NCI-H1436 (cell line): Measurements from ENCODE around the gene MAGI2.

ENCODE experiments used
- DNase-seq: peaks from one replicate; lab custom pipeline; 2025; lab: John Stamatoyannopoulos, UW

Gene MAGI2

GRCh38 chr7:78175330-78176100 lies 1278.0 kb downstream of the MAGI2 start:
- DNase-seq: no peak

- no peak for DNase-seq
Observed at GRCh38 chr7:78173666-78174065, 1279.8 kb downstream of the MAGI2 start.

- DNase-seq: no peak
Observed at GRCh38 chr7:78172933-78173591, 1280.4 kb downstream of the MAGI2 start.

- no peak for DNase-seq
Observed at GRCh38 chr7:78172267-78172757, 1281.2 kb downstream of the MAGI2 start.

- no peak for DNase-seq
Observed at GRCh38 chr7:78171398-78171797, 1282.1 kb downstream of the MAGI2 start.

GRCh38 chr7:78170815-78171214 lies 1282.7 kb downstream of the MAGI2 start:
- DNase-seq: no peak

- no peak for DNase-seq
Observed at GRCh38 chr7:78169992-78170391, 1283.5 kb downstream of the MAGI2 start.

GRCh38 chr7:78168865-78169264 lies 1284.6 kb downstream of the MAGI2 start:
- no peak for DNase-seq

GRCh38 chr7:78167860-78168259 lies 1285.6 kb downstream of the MAGI2 start:
- no peak for DNase-seq

GRCh38 chr7:78165854-78166253 lies 1287.6 kb downstream of the MAGI2 start:
- DNase-seq: no peak

GRCh38 chr7:78165454-78165853 lies 1288.0 kb downstream of the MAGI2 start:
- no peak for DNase-seq

- no peak for DNase-seq
Observed at GRCh38 chr7:78164459-78164858, 1289.0 kb downstream of the MAGI2 start.

- DNase-seq: no peak
Observed at GRCh38 chr7:78161781-78162180, 1291.7 kb downstream of the MAGI2 start.

GRCh38 chr7:78159545-78159944 lies 1293.9 kb downstream of the MAGI2 start:
- no peak for DNase-seq

GRCh38 chr7:78153285-78153684 lies 1300.2 kb downstream of the MAGI2 start:
- no peak for DNase-seq

- DNase-seq: no peak
Observed at GRCh38 chr7:78151229-78151628, 1302.2 kb downstream of the MAGI2 start.

GRCh38 chr7:78149787-78150186 lies 1303.7 kb downstream of the MAGI2 start:
- no peak for DNase-seq

GRCh38 chr7:78148166-78148894 lies 1305.1 kb downstream of the MAGI2 start:
- DNase-seq: no peak

- no peak for DNase-seq
Observed at GRCh38 chr7:78146546-78146945, 1306.9 kb downstream of the MAGI2 start.

GRCh38 chr7:78143661-78144060 lies 1309.8 kb downstream of the MAGI2 start:
- DNase-seq: no peak

- DNase-seq: no peak
Observed at GRCh38 chr7:78141522-78142281, 1311.8 kb downstream of the MAGI2 start.

- DNase-seq: no peak
Observed at GRCh38 chr7:78140109-78140508, 1313.4 kb downstream of the MAGI2 start.
